Measurements from ENCODE around the gene C1QTNF12. TPM values are rescaled to one million over a fixed set of nuclear protein-coding genes. Genes with fewer than 3 reads are reported as not detected.

Gene C1QTNF12
- total RNA-seq, 1 experiment from 2014 or later = 4.4 TPM

GRCh38 chr1:1273209-1273511, 26.6 kb upstream of the C1QTNF12 start:
- Histone ChIP-seq H3K4me2 (ENCODE audit: insufficient read depth, insufficient read length, low read length) (peak overlapping the region; percentile 59), H3K56ac (ENCODE audit: insufficient read length, low read depth, low read length) (no peak overlapping the region), H3K79me2 (ENCODE audit: insufficient read depth, low read length) (peaks cover 25% of the 10 kb centered on the region; the same call in 1 of the 2 replicates), H4K91ac (ENCODE audit: insufficient read length, low read depth, low read length) (no peak overlapping the region), H4K20me1 (ENCODE audit: control insufficient read depth, insufficient read depth, insufficient read length) (peaks cover 2% of the 10 kb centered on the region), H2BK5ac (ENCODE audit: insufficient read length, low read length) (no peak overlapping the region), H3K4ac (ENCODE audit: low read depth, low read length) (no peak overlapping the region), H3K14ac (ENCODE audit: insufficient read depth, low read length) (peak overlapping the region; percentile 21; the same call in 1 of the 2 replicates), H4K8ac (replicated peaks; ENCODE audit: insufficient read length, low read depth, low read length) (no peak overlapping the region), H4K5ac (ENCODE audit: insufficient read length, low read depth, low read length) (no peak overlapping the region), H3K4me1 (ENCODE audit: insufficient read depth, low read length) (peaks cover 5% of the 10 kb centered on the region; the same call in 1 of the 2 replicates), H3T11ph (ENCODE audit: low read length) (no peak overlapping the region), H2BK12ac (ENCODE audit: insufficient read length, low read depth, low read length) (no peak overlapping the region), H2BK20ac (ENCODE audit: low read depth, low read length, poor library complexity, severe bottlenecking) (no peak overlapping the region), H3K27ac (ENCODE audit: insufficient read length, low read depth, low read length) (no peak overlapping the region), H3K23me2 (ENCODE audit: insufficient read length, low read depth, low read length, poor library complexity, severe bottlenecking) (peaks cover 14% of the 10 kb centered on the region), H3K27me3 (ENCODE audit: insufficient read depth, low read length) (no peaks in the 10 kb centered on the region), H2AFZ (ENCODE audit: low read length) (no peak overlapping the region), H3K79me1 (ENCODE audit: insufficient read depth, low read depth, low read length, poor library complexity, severe bottlenecking) (peaks cover 21% of the 10 kb centered on the region), H2AK5ac (ENCODE audit: insufficient read length, low read length) (no peak overlapping the region), H3K18ac (ENCODE audit: insufficient read length, low read depth, low read length) (no peak overlapping the region), H2BK15ac (ENCODE audit: low read depth, low read length) (no peak overlapping the region), H3K23ac (ENCODE audit: insufficient read length, low read depth, low read length) (no peak overlapping the region), H3K9me3 (ENCODE audit: control insufficient read depth, low read depth, low read length) (no peaks in the 10 kb centered on the region), H3K9ac (ENCODE audit: extremely low read depth, insufficient read length, low read length) (peak overlapping the region; percentile 77), H2BK120ac (ENCODE audit: low read depth, low read length, poor library complexity, severe bottlenecking) (no peak overlapping the region)
- peaks cover 2% of the 10 kb centered on the region; the same call in 1 of the 2 replicates for H3K27me3 Mint-ChIP-seq (ENCODE audit: low read depth)
- no CpG with 5 or more reads among the region's 31 CpGs for WGBS (ENCODE audit: extremely low coverage, insufficient read length, low lambda C conversion rate)
- peaks cover 13 to 30% (median 26%) of the 10 kb centered on the region in 3 experiments; a peak in 6 of 7 replicates for H3K36me3 Mint-ChIP-seq (ENCODE audit: insufficient read depth in 1 of 3, low read depth in 3 of 3)
- no peak for DNase-seq
- peak overlapping the region in 1 of 3 experiments; percentile 86; a peak in 2 of 7 replicates for H3K27ac Mint-ChIP-seq
- H3K9me3 Mint-ChIP-seq = no peaks in the 10 kb centered on the region; a peak in 1 of 5 replicates
- H3K4me3 Mint-ChIP-seq = peak overlapping the region; percentile 85 to 91
- peaks cover 28 to 32% of the 10 kb centered on the region in 2 experiments for H3K4me1 Mint-ChIP-seq
- TF ChIP-seq, protein P1, sequence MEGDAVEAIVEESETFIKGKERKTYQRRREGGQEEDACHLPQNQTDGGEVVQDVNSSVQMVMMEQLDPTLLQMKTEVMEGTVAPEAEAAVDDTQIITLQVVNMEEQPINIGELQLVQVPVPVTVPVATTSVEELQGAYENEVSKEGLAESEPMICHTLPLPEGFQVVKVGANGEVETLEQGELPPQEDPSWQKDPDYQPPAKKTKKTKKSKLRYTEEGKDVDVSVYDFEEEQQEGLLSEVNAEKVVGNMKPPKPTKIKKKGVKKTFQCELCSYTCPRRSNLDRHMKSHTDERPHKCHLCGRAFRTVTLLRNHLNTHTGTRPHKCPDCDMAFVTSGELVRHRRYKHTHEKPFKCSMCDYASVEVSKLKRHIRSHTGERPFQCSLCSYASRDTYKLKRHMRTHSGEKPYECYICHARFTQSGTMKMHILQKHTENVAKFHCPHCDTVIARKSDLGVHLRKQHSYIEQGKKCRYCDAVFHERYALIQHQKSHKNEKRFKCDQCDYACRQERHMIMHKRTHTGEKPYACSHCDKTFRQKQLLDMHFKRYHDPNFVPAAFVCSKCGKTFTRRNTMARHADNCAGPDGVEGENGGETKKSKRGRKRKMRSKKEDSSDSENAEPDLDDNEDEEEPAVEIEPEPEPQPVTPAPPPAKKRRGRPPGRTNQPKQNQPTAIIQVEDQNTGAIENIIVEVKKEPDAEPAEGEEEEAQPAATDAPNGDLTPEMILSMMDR (conservative IDR thresholded peaks at IDR 0.05) = no peak
